Activated CD4-positive, alpha-beta memory T cell treated with anti-CD3 and anti-CD28 coated beads for 36 hours (primary cell): ENCODE results near the gene RGS9. TPM values are rescaled to one million over a fixed set of nuclear protein-coding genes. Genes with fewer than 3 reads are reported as not detected.

ENCODE experiments used
- CTCF ChIA-PET: fragments of 350-600 bp; sonication (Branson Sonifier 250); formaldehyde crosslinking; loops from one replicate; lab custom pipeline; 2021; ENCODE audit warnings: antibody characterized with exemption, inconsistent platforms; lab: Charles Lee
- POLR2A ChIA-PET: fragments of 350-600 bp; sonication (Branson Sonifier 250); formaldehyde crosslinking; loops from one replicate; lab custom pipeline; 2021; ENCODE audit warnings: antibody characterized with exemption; lab: Charles Lee
- DNase-seq: peaks from one replicate; pipeline ENCODE4 v3.0.0-alpha.2; 2020
- H3K27ac Mint-ChIP-seq: one replicate; pipeline ENCODE4 v1.8.0; 2021; ENCODE audit warnings: mixed read lengths
- H3K27me3 Mint-ChIP-seq: one replicate; pipeline ENCODE4 v1.8.0; 2021; ENCODE audit warnings: mixed read lengths
- H3K36me3 Mint-ChIP-seq: one replicate; pipeline ENCODE4 v1.8.0; 2021; ENCODE audit warnings: mixed read lengths
- H3K4me1 Mint-ChIP-seq: one replicate; pipeline ENCODE4 v1.8.0; 2021; ENCODE audit warnings: low read depth, mixed read lengths
- H3K4me3 Mint-ChIP-seq: one replicate; pipeline ENCODE4 v1.8.0; 2021; ENCODE audit warnings: mild to moderate bottlenecking, mixed read lengths
- H3K9me3 Mint-ChIP-seq: one replicate; pipeline ENCODE4 v1.8.0; 2021; ENCODE audit warnings: mixed read lengths
- intact Hi-C: fragments of 100-400 bp; cut with micrococcal nuclease; formaldehyde crosslinking; loops from one replicate; pipeline ENCODE4 v1.15.1; 2023
- total RNA-seq, 2 experiments: library from RNA; stranded (reverse); gene quantifications; one replicate each; pipeline ENCODE4 v1.2.3, GENCODE V29; 2021

RGS9 gene
- total RNA-seq, 2 experiments from 2014 or later = 6.4 to 8.7 TPM

- DNase-seq = no peak
- POLR2A ChIA-PET = interaction anchor here (1.1 kb wide), 1 partner anchor 82 kb away, joined by 3 read pairs; the partner anchor contains the start of gene GNA13
- peaks cover 11% of the 10 kb centered on the region for H3K27me3 Mint-ChIP-seq
- H3K9me3 Mint-ChIP-seq = no peaks in the 10 kb centered on the region
- H3K27ac Mint-ChIP-seq = no peak overlapping the region
- CTCF ChIA-PET = interaction anchor here (1.2 kb wide), 1 partner anchor 59 kb away, joined by 6 read pairs; no protein-coding TSS in a partner anchor
- no peaks in the 10 kb centered on the region for H3K36me3 Mint-ChIP-seq
- intact Hi-C loops = loop anchor here (5.0 kb wide), 1 partner anchor 292 kb away; no protein-coding TSS in a partner anchor
- peaks cover 27% of the 10 kb centered on the region for H3K4me1 Mint-ChIP-seq
- no peak overlapping the region for H3K4me3 Mint-ChIP-seq
Observed at GRCh38 chr17:65139101-65139764, 2.1 kb downstream of the RGS9 start.

- ChIA-PET CTCF (interaction anchor here (0.6 to 1.3 kb wide), 2 partner anchors 42 to 415 kb away, joined by 3 read pairs; no protein-coding TSS in a partner anchor), POLR2A (interaction anchor here (0.6 to 0.7 kb wide), 2 partner anchors 13 to 31 kb away, joined by 3 read pairs; no protein-coding TSS in a partner anchor)
- no peak overlapping the region for H3K27ac Mint-ChIP-seq
Observed at GRCh38 chr17:65142247-65142646, 5.1 kb downstream of the RGS9 start.

GRCh38 chr17:65143889-65144604, 6.9 kb downstream of the RGS9 start:
- no peak for DNase-seq
- Mint-ChIP-seq H3K27ac (no peak overlapping the region), H3K9me3 (no peaks in the 10 kb centered on the region), H3K4me1 (peaks cover 12% of the 10 kb centered on the region), H3K36me3 (no peaks in the 10 kb centered on the region), H3K4me3 (no peak overlapping the region), H3K27me3 (peaks cover 12% of the 10 kb centered on the region)
- ChIA-PET CTCF (interaction anchor here (1.0 kb wide), 2 partner anchors 35 to 44 kb away, joined by 3 read pairs; no protein-coding TSS in a partner anchor), POLR2A (no interaction called here)
- intact Hi-C loops = no loop called here

More at GRCh38 chr17:65142247-65142646, 5.1 kb downstream of the RGS9 start:
- Mint-ChIP-seq H3K4me1 (peaks cover 23% of the 10 kb centered on the region), H3K27me3 (peaks cover 11% of the 10 kb centered on the region), H3K4me3 (no peak overlapping the region), H3K9me3 (no peaks in the 10 kb centered on the region), H3K36me3 (no peaks in the 10 kb centered on the region)
- DNase-seq = no peak
- intact Hi-C loops = no loop called here

- no peak for DNase-seq
- H3K27ac Mint-ChIP-seq = no peak overlapping the region
- CTCF ChIA-PET = interaction anchor here (0.6 kb wide), 1 partner anchor 726 kb away, joined by 3 read pairs; no protein-coding TSS in a partner anchor
- H3K9me3 Mint-ChIP-seq = no peaks in the 10 kb centered on the region
- POLR2A ChIA-PET = no interaction called here
- H3K4me1 Mint-ChIP-seq = peaks cover 5% of the 10 kb centered on the region
- no peaks in the 10 kb centered on the region for H3K36me3 Mint-ChIP-seq
- intact Hi-C loops = no loop called here
- H3K27me3 Mint-ChIP-seq = peaks cover 2% of the 10 kb centered on the region
- H3K4me3 Mint-ChIP-seq = no peak overlapping the region
Observed at GRCh38 chr17:65145743-65146142, 8.6 kb downstream of the RGS9 start.

DNA sequence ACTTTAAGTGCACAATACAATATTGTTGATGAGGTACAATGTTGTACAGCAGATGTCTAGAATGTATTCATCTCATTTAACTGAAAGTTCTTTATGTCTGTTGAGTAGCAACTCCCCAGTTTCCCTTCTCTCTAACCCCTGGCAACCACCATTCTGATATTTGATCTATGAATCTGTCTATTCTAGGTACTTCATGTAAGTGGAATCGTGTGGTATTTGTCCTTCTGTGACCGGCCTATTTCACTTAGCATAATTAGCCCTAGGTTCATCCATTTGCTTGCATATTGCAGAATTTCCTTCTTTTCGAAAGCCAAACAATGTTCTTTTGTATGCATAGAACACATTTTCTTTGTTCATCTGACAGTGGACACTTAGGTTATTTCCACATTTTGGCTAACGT, 10.8 kb downstream of the RGS9 start:
- Mint-ChIP-seq H3K36me3 (no peaks in the 10 kb centered on the region), H3K27me3 (peaks cover 4% of the 10 kb centered on the region), H3K27ac (no peak overlapping the region), H3K9me3 (no peaks in the 10 kb centered on the region), H3K4me1 (no peaks in the 10 kb centered on the region), H3K4me3 (no peak overlapping the region)
- DNase-seq = no peak
- ChIA-PET POLR2A (no interaction called here), CTCF (interaction anchor here (1.1 kb wide), 1 partner anchor 207 kb away, joined by 4 read pairs; no protein-coding TSS in a partner anchor)
- intact Hi-C loops = no loop called here

- CTCF ChIA-PET = interaction anchor here (0.8 to 2.0 kb wide), 4 partner anchors 10 to 77 kb away, joined by 3 to 8 read pairs (median 4); partner anchors contain the start of gene RGS9
- Mint-ChIP-seq H3K4me1 (peaks cover 13% of the 10 kb centered on the region), H3K9me3 (no peaks in the 10 kb centered on the region), H3K36me3 (no peaks in the 10 kb centered on the region), H3K27me3 (peaks cover 1% of the 10 kb centered on the region), H3K4me3 (no peak overlapping the region), H3K27ac (no peak overlapping the region)
- intact Hi-C loops = loop anchor here (2.0 kb wide), 1 partner anchor 18 kb away; the partner anchor contains the start of gene RGS9
- POLR2A ChIA-PET = interaction anchor here (0.5 to 1.7 kb wide), 4 partner anchors 9 to 44 kb away, joined by 3 to 6 read pairs (median 4); no protein-coding TSS in a partner anchor
- no peak for DNase-seq
Observed at GRCh38 chr17:65154770-65155589, 17.8 kb downstream of the RGS9 start.

GRCh38 chr17:65155622-65156021, 18.5 kb downstream of the RGS9 start:
- H3K36me3 Mint-ChIP-seq = no peaks in the 10 kb centered on the region
- DNase-seq = no peak
- ChIA-PET POLR2A (interaction anchor here (0.6 to 1.7 kb wide), 3 partner anchors 9 to 18 kb away, joined by 3 to 6 read pairs (median 5); no protein-coding TSS in a partner anchor), CTCF (interaction anchor here (0.8 to 2.0 kb wide), 4 partner anchors 9 to 77 kb away, joined by 3 to 8 read pairs (median 4); partner anchors contain the start of gene RGS9)
- H3K4me3 Mint-ChIP-seq = no peak overlapping the region
- H3K4me1 Mint-ChIP-seq = peaks cover 13% of the 10 kb centered on the region
- peaks cover 1% of the 10 kb centered on the region for H3K27me3 Mint-ChIP-seq
- intact Hi-C loops = loop anchor here (2.0 kb wide), 1 partner anchor 19 kb away; the partner anchor contains the start of gene RGS9
- no peak overlapping the region for H3K27ac Mint-ChIP-seq
- no peaks in the 10 kb centered on the region for H3K9me3 Mint-ChIP-seq

DNA sequence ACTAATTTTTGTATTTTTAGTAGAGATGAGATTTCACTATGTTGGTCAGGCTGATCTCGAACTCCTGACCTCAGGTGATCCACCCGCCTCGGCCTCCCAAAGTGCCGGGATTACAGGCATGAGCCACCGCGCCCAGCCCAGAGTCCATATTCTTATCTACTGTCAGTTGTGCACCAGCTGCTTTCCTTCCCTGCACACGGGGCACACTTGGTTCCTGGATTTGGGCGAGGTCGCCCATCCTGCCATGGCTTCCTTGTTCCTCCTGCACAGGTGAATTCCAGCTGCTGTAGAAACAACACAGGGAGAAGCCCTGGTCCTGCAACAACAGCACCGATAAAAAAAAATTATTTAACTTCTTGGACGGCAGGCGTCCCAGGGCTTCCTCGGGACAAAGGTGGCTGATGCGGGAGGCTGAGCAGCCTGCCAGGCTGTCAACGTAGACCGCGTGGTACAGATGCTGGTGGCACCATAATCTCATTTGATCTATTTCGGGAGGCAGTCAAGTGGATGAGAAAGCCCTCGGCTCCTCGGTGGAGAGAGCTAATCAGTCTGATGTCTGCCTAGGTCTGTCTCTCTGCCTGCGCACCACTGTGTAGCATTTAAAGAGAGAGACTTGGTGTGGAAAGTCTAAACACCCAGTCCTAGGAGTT, 19.1 kb downstream of the RGS9 start:
- Mint-ChIP-seq H3K27ac (no peak overlapping the region), H3K36me3 (no peaks in the 10 kb centered on the region), H3K4me3 (no peak overlapping the region), H3K4me1 (peaks cover 13% of the 10 kb centered on the region), H3K9me3 (no peaks in the 10 kb centered on the region), H3K27me3 (peaks cover 1% of the 10 kb centered on the region)
- intact Hi-C loops = no loop called here
- no peak for DNase-seq
- POLR2A ChIA-PET = interaction anchor here (0.6 kb wide), 1 partner anchor 14 kb away, joined by 3 read pairs; no protein-coding TSS in a partner anchor
- CTCF ChIA-PET = interaction anchor here (1.4 to 2.0 kb wide), 2 partner anchors 19 to 56 kb away, joined by 5 to 8 read pairs; partner anchors contain the start of gene RGS9

DNA sequence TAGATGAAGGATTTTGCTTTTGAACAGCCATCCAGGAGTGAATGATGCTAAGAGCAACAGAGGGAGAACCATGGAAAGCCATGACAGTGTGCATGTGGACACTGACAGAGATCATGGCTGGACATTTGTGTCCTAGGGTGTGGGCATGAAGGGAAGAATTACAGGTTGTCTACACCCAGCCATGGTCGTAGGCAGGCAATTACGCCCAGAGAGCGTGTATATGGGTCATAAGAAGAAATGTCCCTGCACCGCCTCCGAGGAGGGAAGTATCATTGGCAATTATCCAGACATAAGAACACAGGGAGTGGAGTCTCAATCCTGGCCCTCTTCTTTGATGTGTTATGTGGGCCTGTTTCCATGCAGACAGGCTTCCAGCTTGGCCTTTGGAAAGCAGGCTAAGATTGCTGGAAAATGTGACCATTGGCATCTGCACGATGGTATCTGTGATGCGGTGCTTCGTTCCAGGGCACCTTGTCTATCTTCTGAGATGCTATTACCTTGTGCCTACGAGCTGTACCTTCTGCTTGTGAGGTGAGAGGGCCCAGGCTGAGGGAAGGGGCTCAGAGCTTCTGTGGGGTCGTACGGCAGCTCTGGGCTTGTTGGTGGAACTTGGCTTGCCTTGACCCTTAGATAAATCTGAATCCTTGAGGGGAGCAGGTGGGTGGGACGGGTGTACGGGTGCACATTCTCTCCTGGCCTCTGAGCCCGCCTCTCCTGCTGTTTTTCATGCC, 19.8 kb downstream of the RGS9 start:
- H3K27me3 Mint-ChIP-seq = no peaks in the 10 kb centered on the region
- H3K36me3 Mint-ChIP-seq = no peaks in the 10 kb centered on the region
- CTCF ChIA-PET = interaction anchor here (1.0 to 2.0 kb wide), 2 partner anchors 20 to 24 kb away, joined by 4 to 8 read pairs; partner anchors contain the start of gene RGS9
- POLR2A ChIA-PET = no interaction called here
- H3K27ac Mint-ChIP-seq = no peak overlapping the region
- intact Hi-C loops = no loop called here
- H3K9me3 Mint-ChIP-seq = no peaks in the 10 kb centered on the region
- DNase-seq = no peak
- H3K4me3 Mint-ChIP-seq = no peak overlapping the region
- peaks cover 13% of the 10 kb centered on the region for H3K4me1 Mint-ChIP-seq

- POLR2A ChIA-PET = no interaction called here
- DNase-seq = no peak
- peaks cover 13% of the 10 kb centered on the region for H3K4me1 Mint-ChIP-seq
- H3K9me3 Mint-ChIP-seq = no peaks in the 10 kb centered on the region
- intact Hi-C loops = no loop called here
- no peak overlapping the region for H3K4me3 Mint-ChIP-seq
- H3K27ac Mint-ChIP-seq = no peak overlapping the region
- CTCF ChIA-PET = no interaction called here
- H3K36me3 Mint-ChIP-seq = no peaks in the 10 kb centered on the region
- H3K27me3 Mint-ChIP-seq = no peaks in the 10 kb centered on the region
Observed at GRCh38 chr17:65158041-65158440, 20.9 kb downstream of the RGS9 start.
